ENCODE measurements around the gene UBE2R2. TPM values are rescaled to one million over a fixed set of nuclear protein-coding genes. Genes with fewer than 3 reads are reported as not detected.

The UBE2R2 gene
- total and polyA plus RNA-seq, 2 of the 4 experiments (the other 2 are of a cell fraction), result 12.7 to 24.8 TPM

Small RNAs within 50 kb of the gene (microRNA-seq; reads per million reads assigned to microRNA genes)
- not detected for gene RF00019 (ENCODE audit: insufficient read depth, insufficient read length)
- not detected for gene RNU4ATAC11P (ENCODE audit: insufficient read depth, insufficient read length)
- gene SNORD121A (ENCODE audit: insufficient read depth, insufficient read length), result 3.1 reads per million
- gene SNORD121B (ENCODE audit: insufficient read depth, insufficient read length), result not detected

Small RNAs within 50 kb of the gene (small RNA-seq; reads per million reads assigned to genes)
- gene RF00019 (0 reads per million in 5 experiments), gene RNU4ATAC11P (0 reads per million in 5 experiments), gene SNORD121A (2.9 to 19.3 (median 14.0) reads per million in 5 experiments), gene SNORD121B (0 reads per million in 5 experiments)

Other genes starting within 250 kb of the UBE2R2 start
- 16.4 and 26.9 TPM in 2 replicates for gene PRSS3, start 21.6 kb upstream of the UBE2R2 start, total RNA-seq (2012; rRNA removed)
- 7.0 and 7.7 TPM in 2 replicates for gene PRSS3, start 21.6 kb upstream of the UBE2R2 start, polyA plus RNA-seq (2012; rRNA removed)
- gene UBAP2, start 231.7 kb downstream of the UBE2R2 start, total RNA-seq (2012; rRNA removed), result 12.5 and 12.9 TPM in 2 replicates
- 25.5 and 31.2 TPM in 2 replicates for gene UBAP2, start 231.7 kb downstream of the UBE2R2 start, polyA plus RNA-seq (2012; rRNA removed)